SU-DHL-6 (cell line): Measurements from ENCODE around the gene ADAM12.

ENCODE experiments used
- H2AFZ ChIP-seq: fragments of 200-600 bp; sonication (generic); 2 replicates; pipeline ENCODE4 v1.6.1; 2014; ENCODE audit warnings: low read depth, mild to moderate bottlenecking, moderate library complexity, mixed read lengths, antibody characterized with exemption, low read length; ENCODE audit not compliant: severe bottlenecking
- H3F3A ChIP-seq: fragments of 200-600 bp; shearing (Covaris generic); 2 replicates; pipeline ENCODE4 v1.6.0; 2016; ENCODE audit warnings: antibody characterized with exemption, mild to moderate bottlenecking; ENCODE audit not compliant: insufficient read depth
- H3K27ac ChIP-seq: fragments of 200-600 bp; sonication (generic); 2 replicates; pipeline ENCODE4 v1.5.1; 2016; ENCODE audit warnings: low read depth, mild to moderate bottlenecking, low read length, moderate library complexity, mixed read lengths
- H3K27me3 ChIP-seq: fragments of 200-600 bp; sonication (generic), shearing (Covaris generic); 2 replicates; pipeline ENCODE4 v1.6.0; 2014; ENCODE audit warnings: mild to moderate bottlenecking, low read length
- H3K36me3 ChIP-seq: fragments of 200-600 bp; sonication (generic); 2 replicates; pipeline ENCODE4 v1.6.1; 2014; ENCODE audit warnings: mild to moderate bottlenecking, low read length, mixed read lengths
- H3K4me2 ChIP-seq: fragments of 300-600, 200-600 bp; shearing (Covaris generic), sonication (generic); 2 replicates; pipeline ENCODE4 v1.6.0; 2014; ENCODE audit warnings: low read length, low read depth, mild to moderate bottlenecking; ENCODE audit not compliant: poor library complexity, severe bottlenecking
- H3K4me3 ChIP-seq: fragments of 200-600 bp; sonication (generic); 2 replicates; pipeline ENCODE4 v1.5.1; 2014; ENCODE audit warnings: antibody characterized with exemption, low read length, mild to moderate bottlenecking, mixed read lengths; ENCODE audit not compliant: insufficient read depth, poor library complexity, severe bottlenecking
- H3K79me2 ChIP-seq: fragments of 200-600 bp; sonication (generic); 2 replicates; pipeline ENCODE4 v1.6.1; 2014; ENCODE audit warnings: mild to moderate bottlenecking, low read length, moderate library complexity; ENCODE audit not compliant: insufficient read depth
- H3K9ac ChIP-seq: fragments of 200-600 bp; sonication (generic); 2 replicates; pipeline ENCODE4 v1.7.0; 2014; ENCODE audit warnings: mild to moderate bottlenecking, low read length
- H3K9me2 ChIP-seq: fragments of 200-600 bp; sonication (generic); replicated peaks from 2 replicates; pipeline ENCODE4 v1.6.1; 2014; ENCODE audit warnings: low read length; ENCODE audit not compliant: insufficient read depth
- H3K9me3 ChIP-seq: fragments of 200-600 bp; sonication (generic); 2 replicates; pipeline ENCODE4 v1.6.1; 2014; ENCODE audit warnings: low read length, mixed read lengths; ENCODE audit not compliant: insufficient read depth
- H4K20me1 ChIP-seq: fragments of 200-600 bp; sonication (generic); 2 replicates; pipeline ENCODE4 v1.6.1; 2014; ENCODE audit warnings: low read depth, mild to moderate bottlenecking, antibody characterized with exemption, low read length, moderate library complexity, mixed read lengths
- EZH2phosphoT487 ChIP-seq: fragments of 200-600 bp; sonication (generic), shearing (Covaris generic); conservative IDR thresholded peaks from 2 replicates; pipeline ENCODE4 v1.6.1; 2018; ENCODE audit warnings: mild to moderate bottlenecking, antibody characterized with exemption, low read length, moderate library complexity, mixed read lengths
- TF ChIP-seq, protein P1 (sequence below): fragments of 200-600 bp; sonication (generic); IDR thresholded peaks from one replicate; pipeline ENCODE4 v1.5.1; 2017; ENCODE audit warnings: antibody characterized with exemption, mild to moderate bottlenecking, low read length, moderate library complexity; ENCODE audit not compliant: insufficient read depth, poor library complexity, severe bottlenecking

Gene ADAM12

GRCh38 chr10:126015413-126015812 is 372.9 kb downstream of the ADAM12 start:
- H2AFZ ChIP-seq: no peak overlapping the region
- no peak overlapping the region for H3K27ac ChIP-seq
- no peak overlapping the region for H3K4me3 ChIP-seq
- no peaks in the 10 kb centered on the region for H3K27me3 ChIP-seq
- no peak overlapping the region for H3K9ac ChIP-seq
- no peak overlapping the region for H3K4me2 ChIP-seq
- no peaks in the 10 kb centered on the region for H3F3A ChIP-seq
- H3K36me3 ChIP-seq: no peaks in the 10 kb centered on the region
- H3K79me2 ChIP-seq: no peaks in the 10 kb centered on the region
- no peaks in the 10 kb centered on the region for H3K9me3 ChIP-seq
- no peaks in the 10 kb centered on the region for H3K9me2 ChIP-seq
- no peaks in the 10 kb centered on the region for H4K20me1 ChIP-seq
- TF ChIP-seq, protein P1, sequence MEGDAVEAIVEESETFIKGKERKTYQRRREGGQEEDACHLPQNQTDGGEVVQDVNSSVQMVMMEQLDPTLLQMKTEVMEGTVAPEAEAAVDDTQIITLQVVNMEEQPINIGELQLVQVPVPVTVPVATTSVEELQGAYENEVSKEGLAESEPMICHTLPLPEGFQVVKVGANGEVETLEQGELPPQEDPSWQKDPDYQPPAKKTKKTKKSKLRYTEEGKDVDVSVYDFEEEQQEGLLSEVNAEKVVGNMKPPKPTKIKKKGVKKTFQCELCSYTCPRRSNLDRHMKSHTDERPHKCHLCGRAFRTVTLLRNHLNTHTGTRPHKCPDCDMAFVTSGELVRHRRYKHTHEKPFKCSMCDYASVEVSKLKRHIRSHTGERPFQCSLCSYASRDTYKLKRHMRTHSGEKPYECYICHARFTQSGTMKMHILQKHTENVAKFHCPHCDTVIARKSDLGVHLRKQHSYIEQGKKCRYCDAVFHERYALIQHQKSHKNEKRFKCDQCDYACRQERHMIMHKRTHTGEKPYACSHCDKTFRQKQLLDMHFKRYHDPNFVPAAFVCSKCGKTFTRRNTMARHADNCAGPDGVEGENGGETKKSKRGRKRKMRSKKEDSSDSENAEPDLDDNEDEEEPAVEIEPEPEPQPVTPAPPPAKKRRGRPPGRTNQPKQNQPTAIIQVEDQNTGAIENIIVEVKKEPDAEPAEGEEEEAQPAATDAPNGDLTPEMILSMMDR: no peak
- no peak for TF ChIP-seq EZH2phosphoT487

DNA sequence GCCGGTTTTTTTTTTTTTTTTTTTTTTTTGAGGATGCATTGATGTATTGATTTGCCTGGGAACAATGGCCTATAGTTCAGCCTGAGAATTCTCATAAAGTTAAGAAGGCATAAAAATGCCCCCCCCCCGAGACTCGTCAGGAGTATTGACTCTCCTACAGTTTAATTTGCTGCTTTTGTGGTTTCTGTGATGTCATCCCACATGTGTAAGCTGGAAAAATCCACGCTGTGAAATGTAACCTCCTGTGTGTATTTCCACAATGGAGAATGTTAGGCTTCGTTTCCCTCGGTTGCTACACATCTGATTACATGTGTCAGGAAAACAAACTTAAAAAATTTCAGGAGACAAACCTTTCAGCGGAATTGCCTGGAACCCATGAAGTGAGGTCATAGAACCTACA is 374.0 kb downstream of the ADAM12 start:
- Histone ChIP-seq H3K4me2 (no peak overlapping the region), H3K27me3 (no peaks in the 10 kb centered on the region), H3K9ac (no peak overlapping the region)

DNA sequence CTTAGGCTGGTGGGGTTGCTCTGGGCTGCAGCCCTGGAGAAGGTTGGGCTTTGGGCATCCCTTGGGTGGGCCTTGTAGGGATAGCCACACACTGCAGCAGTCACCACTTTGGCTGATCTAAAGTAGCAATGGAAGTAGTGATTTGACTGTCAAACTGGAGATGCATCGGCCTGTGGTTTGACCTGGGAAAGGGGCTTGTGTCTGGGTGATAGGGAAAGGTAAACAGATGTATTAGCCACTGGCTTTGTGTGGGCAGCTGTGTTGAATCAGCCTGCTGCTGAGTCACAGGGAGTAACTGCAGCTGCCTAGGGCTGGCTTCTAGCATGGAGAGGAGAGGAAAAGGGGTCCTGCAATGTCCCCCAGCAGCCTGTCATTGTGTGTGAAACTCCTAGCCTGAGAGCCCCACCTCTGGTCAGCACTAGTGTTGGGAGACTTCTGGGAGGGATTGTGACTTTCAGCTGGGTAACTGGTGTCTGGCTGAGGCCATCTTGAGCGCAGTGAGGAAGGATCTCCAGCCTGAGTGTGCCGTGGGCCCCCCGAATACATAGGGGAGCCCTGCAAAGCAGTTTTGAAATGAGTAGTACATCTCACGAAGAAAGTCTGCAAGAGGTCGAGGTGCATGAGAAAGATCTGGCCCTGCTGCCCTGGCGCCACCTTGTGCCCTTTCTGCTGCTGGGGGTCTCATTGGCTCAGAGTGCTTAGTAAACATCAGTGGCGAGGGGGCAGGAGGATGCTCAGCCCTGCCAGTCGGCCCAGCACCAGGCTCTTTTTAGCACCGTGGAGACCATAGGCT is 374.6 kb downstream of the ADAM12 start:
- Histone ChIP-seq H2AFZ (no peak overlapping the region), H3K27ac (no peak overlapping the region), H3K9ac (no peak overlapping the region), H3K9me2 (no peaks in the 10 kb centered on the region), H3K4me2 (no peak overlapping the region), H3K27me3 (no peaks in the 10 kb centered on the region), H3K4me3 (no peak overlapping the region), H3K9me3 (no peaks in the 10 kb centered on the region), H3K36me3 (no peaks in the 10 kb centered on the region), H3F3A (no peaks in the 10 kb centered on the region), H3K79me2 (no peaks in the 10 kb centered on the region), H4K20me1 (no peaks in the 10 kb centered on the region)
- TF ChIP-seq EZH2phosphoT487: no peak
- TF ChIP-seq, protein P1: no peak

More for the DNA sequence above, 374.0 kb downstream of the ADAM12 start:
- Histone ChIP-seq H3F3A (no peaks in the 10 kb centered on the region), H3K4me3 (no peak overlapping the region), H2AFZ (no peak overlapping the region), H3K79me2 (no peaks in the 10 kb centered on the region), H3K9me2 (no peaks in the 10 kb centered on the region), H3K27ac (no peak overlapping the region), H3K9me3 (no peaks in the 10 kb centered on the region), H4K20me1 (no peaks in the 10 kb centered on the region), H3K36me3 (no peaks in the 10 kb centered on the region)
- no peak for TF ChIP-seq EZH2phosphoT487
- TF ChIP-seq, protein P1: no peak
